Activated CD8-positive, alpha-beta T cell treated with anti-CD3 and anti-CD28 coated beads for 36 hours (primary cell): ENCODE results near the gene SLC8A3. TPM values are rescaled to one million over a fixed set of nuclear protein-coding genes. Genes with fewer than 3 reads are reported as not detected.

ENCODE experiments used
- ATAC-seq: fragments of 200-7000 bp; cut with Tn5 transposase; one replicate; pipeline ENCODE4 v1.10.0; 2021; ENCODE audit warnings: mild to moderate bottlenecking, moderate library complexity
- CTCF ChIA-PET: fragments of 350-600 bp; sonication (Branson Sonifier 250); formaldehyde crosslinking; loops from one replicate; lab custom pipeline; 2021; ENCODE audit warnings: antibody characterized with exemption; lab: Charles Lee
- POLR2A ChIA-PET: fragments of 350-600 bp; sonication (Branson Sonifier 250); formaldehyde crosslinking; loops from one replicate; lab custom pipeline; 2021; ENCODE audit warnings: antibody characterized with exemption; lab: Charles Lee
- DNase-seq: peaks from one replicate; pipeline ENCODE4 v3.0.0-alpha.2; 2020
- H3K27ac Mint-ChIP-seq: one replicate; pipeline ENCODE4 v1.8.0; 2021; ENCODE audit warnings: mild to moderate bottlenecking, mixed read lengths
- H3K27me3 Mint-ChIP-seq: one replicate; pipeline ENCODE4 v1.8.0; 2021; ENCODE audit warnings: mixed read lengths
- H3K36me3 Mint-ChIP-seq: one replicate; pipeline ENCODE4 v1.8.0; 2021; ENCODE audit warnings: low read depth, mixed read lengths
- H3K4me1 Mint-ChIP-seq: one replicate; pipeline ENCODE4 v1.8.0; 2021; ENCODE audit warnings: low read depth, mixed read lengths
- H3K4me3 Mint-ChIP-seq: one replicate; pipeline ENCODE4 v1.8.0; 2021; ENCODE audit warnings: mild to moderate bottlenecking, moderate library complexity, mixed read lengths
- H3K9me3 Mint-ChIP-seq: one replicate; pipeline ENCODE4 v1.8.0; 2021; ENCODE audit warnings: mixed read lengths
- intact Hi-C: fragments of 100-400 bp; cut with micrococcal nuclease; formaldehyde crosslinking; loops from one replicate; pipeline ENCODE4 v1.10.0; 2022
- total RNA-seq, 2 experiments: library from RNA; stranded (reverse); gene quantifications; one replicate each; pipeline ENCODE4 v1.2.3, GENCODE V29; 2021
- TF ChIP-seq, protein P1 (sequence below): fragments of 200-600 bp; IDR thresholded peaks from one replicate; pipeline ENCODE4 v1.8.0; 2022; ENCODE audit warnings: antibody characterized with exemption, mild to moderate bottlenecking

The SLC8A3 gene
- total RNA-seq, 2 experiments from 2014 or later: 0.54 TPM

DNA sequence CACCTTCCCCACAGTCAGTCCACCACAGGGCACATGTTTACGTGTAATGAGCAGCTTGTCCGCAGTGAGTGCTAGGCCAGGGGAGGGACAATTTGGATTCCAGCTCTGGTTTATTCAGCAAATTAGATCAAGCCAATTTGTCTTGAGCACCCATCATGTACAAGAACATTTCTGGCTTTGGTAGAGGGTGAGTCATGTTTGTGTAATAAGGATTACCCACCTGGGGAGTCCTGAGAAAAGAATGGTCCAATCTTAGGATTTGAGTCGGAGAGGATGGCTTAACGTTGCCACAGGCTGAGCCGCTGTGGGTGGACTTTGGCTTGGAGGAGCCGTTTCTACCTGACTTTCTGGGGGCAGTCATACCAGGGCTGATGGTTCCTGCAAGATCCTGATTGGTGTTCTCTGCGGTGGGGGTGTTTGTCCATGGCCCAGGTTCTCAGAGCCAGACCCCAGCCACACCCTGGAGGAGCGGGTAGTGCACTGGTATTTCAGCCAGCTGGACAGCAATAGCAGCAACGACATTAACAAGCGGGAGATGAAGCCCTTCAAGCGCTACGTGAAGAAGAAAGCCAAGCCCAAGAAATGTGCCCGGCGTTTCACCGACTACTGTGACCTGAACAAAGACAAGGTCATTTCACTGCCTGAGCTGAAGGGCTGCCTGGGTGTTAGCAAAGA lies 165.8 kb downstream of the SLC8A3 start:
- ChIA-PET POLR2A (no interaction called here), CTCF (interaction anchor here (1.3 kb wide), 1 partner anchor 11 kb away, joined by 4 read pairs; no protein-coding TSS in a partner anchor)

DNA sequence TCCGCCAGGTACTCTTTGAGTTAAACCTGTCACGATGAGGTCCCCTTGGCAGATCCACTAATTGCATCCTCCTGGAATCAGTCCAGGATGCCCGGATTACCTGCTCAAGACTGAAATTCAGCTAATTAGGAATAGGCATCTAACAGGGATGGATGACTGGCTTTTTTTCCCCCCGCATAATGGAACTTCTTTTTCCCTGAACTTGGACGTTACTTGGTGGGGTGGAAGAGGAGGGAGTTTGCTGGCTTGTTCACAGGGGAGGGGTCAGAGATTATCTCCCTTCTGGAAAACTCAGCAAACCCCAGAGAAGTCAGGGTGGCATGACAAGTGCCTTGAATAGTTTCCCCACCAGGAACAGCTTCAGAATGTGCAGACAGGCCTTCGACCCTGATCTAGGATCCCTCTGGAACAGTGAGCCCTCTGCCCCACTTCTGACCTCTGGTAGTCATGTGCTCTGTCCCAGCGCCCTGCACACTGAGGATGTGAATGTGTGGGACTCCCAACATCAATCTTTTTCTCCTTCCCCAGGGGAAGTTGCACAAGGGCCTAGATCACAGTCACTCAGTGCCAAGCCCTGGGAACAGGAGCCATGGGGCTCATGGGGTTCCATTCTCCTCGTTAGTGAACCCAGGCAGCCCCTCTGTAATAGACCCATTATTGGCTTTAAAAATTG lies 167.1 kb downstream of the SLC8A3 start:
- Mint-ChIP-seq H3K27me3 (peaks cover 3% of the 10 kb centered on the region), H3K4me3 (no peak overlapping the region), H3K27ac (no peak overlapping the region), H3K4me1 (peaks cover 7% of the 10 kb centered on the region), H3K36me3 (no peaks in the 10 kb centered on the region), H3K9me3 (no peaks in the 10 kb centered on the region)
- TF ChIP-seq, protein P1, sequence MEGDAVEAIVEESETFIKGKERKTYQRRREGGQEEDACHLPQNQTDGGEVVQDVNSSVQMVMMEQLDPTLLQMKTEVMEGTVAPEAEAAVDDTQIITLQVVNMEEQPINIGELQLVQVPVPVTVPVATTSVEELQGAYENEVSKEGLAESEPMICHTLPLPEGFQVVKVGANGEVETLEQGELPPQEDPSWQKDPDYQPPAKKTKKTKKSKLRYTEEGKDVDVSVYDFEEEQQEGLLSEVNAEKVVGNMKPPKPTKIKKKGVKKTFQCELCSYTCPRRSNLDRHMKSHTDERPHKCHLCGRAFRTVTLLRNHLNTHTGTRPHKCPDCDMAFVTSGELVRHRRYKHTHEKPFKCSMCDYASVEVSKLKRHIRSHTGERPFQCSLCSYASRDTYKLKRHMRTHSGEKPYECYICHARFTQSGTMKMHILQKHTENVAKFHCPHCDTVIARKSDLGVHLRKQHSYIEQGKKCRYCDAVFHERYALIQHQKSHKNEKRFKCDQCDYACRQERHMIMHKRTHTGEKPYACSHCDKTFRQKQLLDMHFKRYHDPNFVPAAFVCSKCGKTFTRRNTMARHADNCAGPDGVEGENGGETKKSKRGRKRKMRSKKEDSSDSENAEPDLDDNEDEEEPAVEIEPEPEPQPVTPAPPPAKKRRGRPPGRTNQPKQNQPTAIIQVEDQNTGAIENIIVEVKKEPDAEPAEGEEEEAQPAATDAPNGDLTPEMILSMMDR: no peak
- intact Hi-C loops: no loop called here
- POLR2A ChIA-PET: no interaction called here
- ATAC-seq (no peak), DNase-seq (no peak)
- CTCF ChIA-PET: interaction anchor here (0.6 kb wide), 1 partner anchor 144 kb away, joined by 3 read pairs; no protein-coding TSS in a partner anchor

More for the DNA sequence above, 165.8 kb downstream of the SLC8A3 start:
- no peak for DNase-seq
- TF ChIP-seq, protein P1: no peak
- Mint-ChIP-seq H3K4me3 (no peak overlapping the region), H3K27ac (no peak overlapping the region), H3K27me3 (peaks cover 3% of the 10 kb centered on the region), H3K4me1 (peaks cover 7% of the 10 kb centered on the region), H3K36me3 (no peaks in the 10 kb centered on the region), H3K9me3 (no peaks in the 10 kb centered on the region)
- intact Hi-C loops: no loop called here
- ATAC-seq: no peak

DNA sequence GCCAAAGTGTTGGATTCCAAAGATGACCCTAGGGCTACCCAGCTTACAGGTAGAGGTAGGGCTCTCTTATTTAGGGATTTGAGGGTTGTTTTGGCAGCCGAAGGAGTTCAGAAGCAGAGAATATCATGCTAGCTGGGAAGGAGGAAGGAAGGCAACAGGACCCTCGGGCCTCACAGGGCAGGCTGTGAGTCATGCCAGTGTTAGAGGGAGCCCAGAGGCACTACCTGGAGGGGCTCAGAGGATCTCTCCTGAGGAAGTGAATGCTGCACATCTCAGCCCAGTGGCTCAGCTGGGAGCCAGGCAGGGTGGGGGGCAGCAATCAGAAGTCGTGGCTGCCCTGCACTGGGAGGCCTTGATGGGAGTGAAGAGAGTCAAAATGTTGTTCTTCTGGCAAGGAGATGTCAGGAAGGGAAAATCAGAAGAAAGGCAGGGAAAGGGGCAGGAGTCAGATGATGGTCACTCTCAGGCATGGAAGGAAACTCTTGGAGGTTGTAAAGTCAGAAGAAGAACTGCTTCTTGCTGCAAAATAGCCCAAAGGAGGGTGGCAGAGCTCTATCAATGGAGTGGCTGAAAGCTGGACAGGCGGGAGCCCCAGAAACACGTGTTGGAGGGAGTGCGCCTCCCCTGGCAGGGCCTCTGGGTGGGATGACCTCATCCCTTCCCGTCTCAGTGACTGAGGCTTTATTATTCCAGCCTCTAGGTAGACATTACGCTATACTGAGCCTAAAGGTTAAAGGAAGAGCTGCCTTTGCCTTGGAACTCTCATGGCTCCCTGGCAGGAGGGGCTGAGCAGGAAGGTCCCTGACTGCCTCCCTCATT lies 168.2 kb downstream of the SLC8A3 start:
- H3K9me3 Mint-ChIP-seq: no peaks in the 10 kb centered on the region
- H3K4me3 Mint-ChIP-seq: no peak overlapping the region
- ATAC-seq: no peak
- intact Hi-C loops: no loop called here
- TF ChIP-seq, protein P1: no peak
- no peak overlapping the region for H3K27ac Mint-ChIP-seq
- H3K27me3 Mint-ChIP-seq: peaks cover 3% of the 10 kb centered on the region
- peaks cover 7% of the 10 kb centered on the region for H3K4me1 Mint-ChIP-seq
- no peaks in the 10 kb centered on the region for H3K36me3 Mint-ChIP-seq
- ChIA-PET CTCF (interaction anchor here (1.0 to 1.2 kb wide), 2 partner anchors 140 to 286 kb away, joined by 3 read pairs; no protein-coding TSS in a partner anchor), POLR2A (interaction anchor here (1.4 kb wide), 1 partner anchor 9 kb away, joined by 3 read pairs; no protein-coding TSS in a partner anchor)
- DNase-seq: no peak

DNA sequence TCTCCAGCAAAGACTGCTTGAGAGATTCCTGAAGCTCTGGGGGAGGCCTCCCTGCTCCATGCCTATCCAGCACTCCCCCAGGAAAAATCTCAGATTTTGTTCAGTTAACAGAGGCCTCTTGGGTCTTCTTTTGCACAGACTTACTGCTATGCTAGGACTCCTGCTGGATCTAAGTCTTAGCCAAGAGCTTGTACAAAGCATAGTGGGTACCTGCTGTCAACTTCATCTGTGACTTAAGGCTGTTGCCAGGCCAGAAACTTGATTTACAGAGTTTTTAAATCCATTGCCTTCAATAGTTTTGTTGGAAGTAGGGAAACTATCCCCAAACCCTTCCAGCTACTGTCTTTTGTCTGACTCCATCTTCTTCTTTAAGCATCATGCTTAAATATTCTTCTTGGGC lies 169.1 kb downstream of the SLC8A3 start:
- CTCF ChIA-PET: interaction anchor here (0.8 to 1.7 kb wide), 5 partner anchors 8 to 285 kb away, joined by 3 to 13 read pairs (median 3); no protein-coding TSS in a partner anchor
- H3K36me3 Mint-ChIP-seq: no peaks in the 10 kb centered on the region

More for the DNA sequence above, 169.1 kb downstream of the SLC8A3 start:
- H3K9me3 Mint-ChIP-seq: no peaks in the 10 kb centered on the region
- H3K4me1 Mint-ChIP-seq: peaks cover 7% of the 10 kb centered on the region
- TF ChIP-seq, protein P1: no peak
- DNase-seq (no peak), ATAC-seq (no peak)
- intact Hi-C loops: no loop called here
- H3K27me3 Mint-ChIP-seq: peaks cover 9% of the 10 kb centered on the region
- POLR2A ChIA-PET: interaction anchor here (1.4 kb wide), 1 partner anchor 9 kb away, joined by 3 read pairs; no protein-coding TSS in a partner anchor
- H3K27ac Mint-ChIP-seq: no peak overlapping the region
- no peak overlapping the region for H3K4me3 Mint-ChIP-seq
